Measurements from ENCODE around the gene ESM1.
"Not testable (repeated sequence)": the region's sequence is repeated elsewhere in the genome, so short reads cannot be mapped to it uniquely, and the experiment has no call there.

Gene ESM1, protein sequence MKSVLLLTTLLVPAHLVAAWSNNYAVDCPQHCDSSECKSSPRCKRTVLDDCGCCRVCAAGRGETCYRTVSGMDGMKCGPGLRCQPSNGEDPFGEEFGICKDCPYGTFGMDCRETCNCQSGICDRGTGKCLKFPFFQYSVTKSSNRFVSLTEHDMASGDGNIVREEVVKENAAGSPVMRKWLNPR

GRCh38 chr5:54985301-54986268 lies at the start of gene ESM1:
Gene ESM1, minus strand, starts transcription at chr5:54985593. Its CDS starts 76 bp downstream, at chr5:54985517.
- no peak for DNase-seq

DNA sequence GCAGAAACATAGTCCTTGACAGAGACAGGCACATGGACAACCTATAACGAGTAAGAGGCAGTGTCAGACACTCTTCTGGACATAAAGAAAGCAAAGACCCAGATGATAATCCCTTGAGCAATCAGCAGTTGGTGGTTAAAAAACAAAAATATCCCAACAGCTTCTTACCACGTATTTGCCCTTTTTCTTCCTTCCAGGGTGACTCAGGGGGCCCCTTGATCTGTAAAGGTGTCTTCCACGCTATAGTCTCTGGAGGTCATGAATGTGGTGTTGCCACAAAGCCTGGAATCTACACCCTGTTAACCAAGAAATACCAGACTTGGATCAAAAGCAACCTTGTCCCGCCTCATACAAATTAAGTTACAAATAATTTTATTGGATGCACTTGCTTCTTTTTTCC lies 48.2 kb upstream of the ESM1 start:
- DNase-seq, result no peak

GRCh38 chr5:55031492-55031891 lies 46.1 kb upstream of the ESM1 start:
- DNase-seq, result no peak

GRCh38 chr5:55030676-55031369 lies 45.4 kb upstream of the ESM1 start:
- DNase-seq, result no peak

GRCh38 chr5:55030220-55030619 lies 44.8 kb upstream of the ESM1 start:
- DNase-seq, result no peak

DNA sequence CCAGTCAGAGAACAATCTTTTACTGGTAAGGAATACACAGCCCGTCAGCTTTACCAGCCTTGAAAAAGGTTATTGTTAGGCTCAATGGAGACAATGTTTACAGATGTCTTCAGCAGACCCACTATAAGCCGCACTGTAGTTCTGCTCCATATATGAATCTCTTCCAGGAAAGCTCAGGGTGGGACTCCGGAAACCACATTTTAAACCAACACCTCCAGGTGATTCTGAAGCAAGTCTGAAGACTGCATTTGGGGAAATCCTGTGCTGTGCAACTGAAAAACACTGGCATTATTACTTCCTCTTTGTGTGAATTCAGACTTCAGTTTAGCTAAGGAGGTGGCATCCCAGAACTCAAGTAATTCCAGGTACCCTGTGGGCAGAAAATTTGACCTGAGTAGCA lies 42.2 kb upstream of the ESM1 start:
- DNase-seq, result no peak

DNA sequence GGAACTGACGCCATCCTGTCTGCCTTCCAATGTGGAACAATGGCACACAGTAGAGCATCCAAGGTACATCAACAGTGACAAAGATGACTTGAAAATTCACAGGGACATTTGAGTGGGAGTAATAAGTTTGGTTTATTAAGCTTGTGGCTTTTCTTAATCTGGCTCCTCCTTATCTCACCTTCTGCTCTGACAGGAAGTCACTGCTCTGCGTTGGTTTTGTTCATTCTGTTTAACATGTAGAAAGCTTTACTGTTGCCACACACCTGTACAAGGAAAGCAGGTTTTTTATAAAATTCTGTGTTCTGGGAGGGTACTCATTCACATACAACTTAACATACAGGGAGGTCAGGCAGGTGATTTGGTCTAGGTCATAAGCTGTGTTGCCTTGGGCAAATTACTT lies 37.1 kb upstream of the ESM1 start:
- no peak for DNase-seq

DNA sequence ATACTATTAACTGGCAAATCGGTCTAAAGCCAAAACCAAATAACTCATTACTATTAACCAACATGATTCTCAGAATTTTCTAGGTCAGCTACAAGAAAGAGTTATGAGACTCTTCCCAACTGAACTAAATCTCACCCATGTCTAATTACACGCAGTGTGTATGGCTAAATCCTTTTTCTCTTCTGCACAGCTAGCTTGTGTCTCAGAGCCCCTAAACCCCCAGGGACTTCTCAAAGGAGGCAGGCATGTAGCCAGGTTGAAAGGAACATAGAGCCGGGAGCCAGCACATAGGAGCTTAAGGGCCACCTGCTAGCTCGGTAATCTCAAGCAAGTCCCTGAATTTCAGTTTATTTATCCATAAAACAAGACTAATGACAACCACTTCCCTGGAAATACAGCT lies 36.4 kb upstream of the ESM1 start:
- DNase-seq, result no peak

GRCh38 chr5:55021410-55021809 lies 36.0 kb upstream of the ESM1 start:
- DNase-seq, result no peak

DNA sequence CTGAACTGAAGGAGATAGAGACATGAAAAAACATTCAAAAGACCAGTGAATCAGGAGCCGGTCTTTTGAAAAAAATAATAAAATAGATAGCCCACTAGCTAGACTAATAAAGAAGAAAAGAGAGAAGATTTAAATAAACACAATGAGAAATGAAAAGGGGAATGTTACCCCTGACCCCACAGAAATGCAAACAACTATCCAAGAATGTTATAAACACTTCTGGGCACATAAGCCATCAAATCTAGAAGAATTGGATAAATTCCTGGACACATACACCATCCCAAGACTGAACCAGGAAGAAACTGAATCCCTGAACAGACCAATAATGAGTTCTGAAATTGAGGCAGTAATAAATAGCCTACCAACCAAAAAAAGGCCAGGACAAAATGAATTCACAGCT lies 24.8 kb upstream of the ESM1 start:
- not testable (repeated sequence) for DNase-seq

GRCh38 chr5:55004729-55005128 lies 19.3 kb upstream of the ESM1 start:
- no peak for DNase-seq

DNA sequence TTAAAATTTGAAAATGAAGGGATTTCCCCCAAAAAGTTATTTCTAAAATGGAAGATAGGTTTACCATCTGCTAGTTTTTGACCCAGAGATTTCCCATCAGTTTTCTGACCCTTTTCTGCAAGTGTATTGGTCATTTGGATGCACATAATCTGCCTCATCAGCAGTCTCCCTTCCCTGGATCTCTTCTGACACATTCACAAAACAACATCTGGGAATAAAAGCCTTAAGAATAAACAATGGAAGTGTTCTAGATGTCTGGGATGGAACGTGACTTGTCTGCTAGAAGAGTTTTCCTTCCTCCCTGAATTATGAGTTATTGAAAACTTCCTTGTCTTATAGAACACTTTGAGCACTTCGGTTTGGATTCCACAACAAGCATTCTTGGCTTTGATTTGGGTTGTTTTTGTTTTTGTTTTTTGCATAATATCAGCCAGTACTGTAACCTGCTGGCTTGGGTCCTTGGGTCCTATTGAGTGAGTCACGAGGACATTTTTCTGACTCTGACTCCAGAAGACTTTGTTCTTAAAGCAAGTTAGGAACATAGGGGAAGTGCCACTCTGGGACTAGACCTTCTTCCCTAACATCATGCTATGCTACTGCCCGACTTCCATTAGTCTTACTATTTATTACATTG lies 18.2 kb upstream of the ESM1 start:
- no peak for DNase-seq

GRCh38 chr5:55002166-55002565 lies 16.8 kb upstream of the ESM1 start:
- not testable (repeated sequence) for DNase-seq

- DNase-seq, result no peak
These were observed 11.7 kb upstream of the ESM1 start for GRCh38 chr5:54997081-54997480.

- no peak for DNase-seq
These were observed 11.1 kb upstream of the ESM1 start for GRCh38 chr5:54996466-54996865.

GRCh38 chr5:54995168-54995567 lies 9.8 kb upstream of the ESM1 start:
- no peak for DNase-seq

- no peak for DNase-seq
These were observed 9.2 kb upstream of the ESM1 start for GRCh38 chr5:54994628-54995027.

DNA sequence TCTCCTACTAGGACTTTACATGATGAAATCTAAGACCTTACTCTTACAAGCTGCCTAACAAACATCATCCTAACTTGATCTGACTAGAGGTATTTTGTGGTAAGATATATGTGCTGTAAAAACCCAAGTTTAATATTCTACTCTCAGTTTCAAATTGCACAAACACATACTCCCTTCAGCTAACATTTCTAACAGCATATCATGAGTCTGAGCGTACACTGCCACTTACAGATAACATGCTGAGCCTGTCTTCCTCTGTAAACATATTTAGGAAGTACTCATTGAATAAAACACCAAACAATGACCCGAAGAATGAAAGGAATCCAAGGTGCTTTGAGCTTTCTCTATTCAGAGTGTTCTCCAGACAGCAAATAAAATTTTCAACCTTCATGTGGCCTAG lies 7.9 kb upstream of the ESM1 start:
- no peak for DNase-seq

DNA sequence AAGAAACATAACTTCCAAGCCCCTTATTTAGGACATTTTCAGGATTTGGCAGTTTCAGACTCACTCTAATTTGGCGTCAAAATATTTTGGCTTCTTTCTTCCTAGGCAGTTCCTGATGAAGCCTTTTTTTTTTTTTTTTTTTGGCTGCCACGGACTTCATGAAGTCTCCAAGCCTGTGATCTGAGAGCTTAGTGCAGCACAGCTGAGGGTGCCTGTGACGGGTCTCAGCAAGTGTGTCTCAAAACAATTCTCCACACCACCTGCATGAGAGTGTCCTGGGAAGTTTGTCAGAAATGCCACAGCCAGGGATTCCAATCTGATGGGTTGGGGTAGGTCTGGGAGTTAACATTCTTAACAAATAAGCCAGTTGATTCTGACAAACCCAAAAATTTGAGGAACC lies 6.0 kb upstream of the ESM1 start:
- no peak for DNase-seq

- no peak for DNase-seq
These were observed 5.5 kb upstream of the ESM1 start for GRCh38 chr5:54990841-54991258.

DNA sequence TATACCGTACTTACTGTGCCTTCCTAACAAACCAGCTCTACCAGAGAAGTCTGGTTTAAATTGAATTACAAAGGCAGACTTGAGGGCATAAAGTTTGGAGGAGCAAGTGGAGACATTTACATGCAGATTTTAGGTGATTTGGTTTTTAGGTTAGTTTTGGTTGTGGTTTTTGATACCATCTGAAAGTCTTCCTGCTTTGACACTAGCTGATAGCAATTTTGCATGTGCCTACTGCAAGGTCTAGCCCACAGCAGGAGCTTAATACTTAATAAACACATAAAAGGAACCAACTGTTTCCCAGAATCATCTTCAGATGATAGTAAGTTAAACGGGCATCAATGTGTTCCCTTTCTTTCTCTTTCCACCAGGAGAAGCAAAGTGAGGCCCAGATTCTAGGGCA lies 3.4 kb upstream of the ESM1 start:
- DNase-seq, result no peak

- no peak for DNase-seq
These were observed 2.8 kb upstream of the ESM1 start for GRCh38 chr5:54988218-54988617.

DNA sequence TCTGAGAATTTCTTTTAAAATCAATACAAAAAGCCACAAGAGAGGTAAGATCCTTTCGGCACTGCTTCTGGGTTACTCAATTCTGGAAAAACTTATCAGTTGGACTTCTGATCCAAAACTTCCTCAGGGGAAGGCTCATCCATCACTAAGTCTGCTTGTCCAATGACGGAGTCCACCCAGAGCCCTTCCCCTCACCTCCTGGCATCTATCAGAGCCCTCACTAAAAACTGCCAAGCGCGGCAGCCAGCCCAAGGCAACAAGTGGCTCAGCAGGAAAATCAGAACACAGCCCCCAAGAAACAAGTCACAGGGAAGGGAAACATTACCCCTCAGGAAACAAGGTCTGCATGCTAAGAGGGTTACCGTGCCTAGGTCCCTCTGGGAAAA lies 869 bp upstream of the ESM1 start:
- no peak for DNase-seq

Data from cortex of kidney (tissue), 1 donor.